ENCODE results near the gene OR2T2.
"Not testable (repeated sequence)": the region's sequence is repeated elsewhere in the genome, so short reads cannot be mapped to it uniquely, and the experiment has no call there.

- TF ChIP-seq, protein P1, sequence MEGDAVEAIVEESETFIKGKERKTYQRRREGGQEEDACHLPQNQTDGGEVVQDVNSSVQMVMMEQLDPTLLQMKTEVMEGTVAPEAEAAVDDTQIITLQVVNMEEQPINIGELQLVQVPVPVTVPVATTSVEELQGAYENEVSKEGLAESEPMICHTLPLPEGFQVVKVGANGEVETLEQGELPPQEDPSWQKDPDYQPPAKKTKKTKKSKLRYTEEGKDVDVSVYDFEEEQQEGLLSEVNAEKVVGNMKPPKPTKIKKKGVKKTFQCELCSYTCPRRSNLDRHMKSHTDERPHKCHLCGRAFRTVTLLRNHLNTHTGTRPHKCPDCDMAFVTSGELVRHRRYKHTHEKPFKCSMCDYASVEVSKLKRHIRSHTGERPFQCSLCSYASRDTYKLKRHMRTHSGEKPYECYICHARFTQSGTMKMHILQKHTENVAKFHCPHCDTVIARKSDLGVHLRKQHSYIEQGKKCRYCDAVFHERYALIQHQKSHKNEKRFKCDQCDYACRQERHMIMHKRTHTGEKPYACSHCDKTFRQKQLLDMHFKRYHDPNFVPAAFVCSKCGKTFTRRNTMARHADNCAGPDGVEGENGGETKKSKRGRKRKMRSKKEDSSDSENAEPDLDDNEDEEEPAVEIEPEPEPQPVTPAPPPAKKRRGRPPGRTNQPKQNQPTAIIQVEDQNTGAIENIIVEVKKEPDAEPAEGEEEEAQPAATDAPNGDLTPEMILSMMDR (IDR thresholded peaks at IDR 0.05), result not testable (repeated sequence)
- TF ChIP-seq POLR2A (IDR thresholded peaks at IDR 0.05), result not testable (repeated sequence)
Measured at GRCh38 chr1:248450466-248451145, 5.2 kb downstream of the OR2T2 start.

All from lower leg skin (tissue), 3 donors.